Measurements from ENCODE around the gene HIGD2A. TPM values are rescaled to one million over a fixed set of nuclear protein-coding genes. Genes with fewer than 3 reads are reported as not detected.

Gene HIGD2A
- total RNA-seq, 2 donors from 2014 or later, result 20.1 to 44.1 TPM

- intact Hi-C loops (cut with DNase I), result no loop called here
- ATAC-seq, result no peak
- DNase-seq, result peak in 1 of 4 donors; percentile 22
- H3K27me3 ChIP-seq, result no peaks in the 10 kb centered on the region
- no peaks in the 10 kb centered on the region for H3K36me3 ChIP-seq (replicated peaks in 1 of 2; ENCODE audit: insufficient read depth in 1 of 2, low read depth in 2 of 2)
- no peak for TF ChIP-seq POLR2A (IDR thresholded peaks at IDR 0.05)
- TF ChIP-seq, protein P1, sequence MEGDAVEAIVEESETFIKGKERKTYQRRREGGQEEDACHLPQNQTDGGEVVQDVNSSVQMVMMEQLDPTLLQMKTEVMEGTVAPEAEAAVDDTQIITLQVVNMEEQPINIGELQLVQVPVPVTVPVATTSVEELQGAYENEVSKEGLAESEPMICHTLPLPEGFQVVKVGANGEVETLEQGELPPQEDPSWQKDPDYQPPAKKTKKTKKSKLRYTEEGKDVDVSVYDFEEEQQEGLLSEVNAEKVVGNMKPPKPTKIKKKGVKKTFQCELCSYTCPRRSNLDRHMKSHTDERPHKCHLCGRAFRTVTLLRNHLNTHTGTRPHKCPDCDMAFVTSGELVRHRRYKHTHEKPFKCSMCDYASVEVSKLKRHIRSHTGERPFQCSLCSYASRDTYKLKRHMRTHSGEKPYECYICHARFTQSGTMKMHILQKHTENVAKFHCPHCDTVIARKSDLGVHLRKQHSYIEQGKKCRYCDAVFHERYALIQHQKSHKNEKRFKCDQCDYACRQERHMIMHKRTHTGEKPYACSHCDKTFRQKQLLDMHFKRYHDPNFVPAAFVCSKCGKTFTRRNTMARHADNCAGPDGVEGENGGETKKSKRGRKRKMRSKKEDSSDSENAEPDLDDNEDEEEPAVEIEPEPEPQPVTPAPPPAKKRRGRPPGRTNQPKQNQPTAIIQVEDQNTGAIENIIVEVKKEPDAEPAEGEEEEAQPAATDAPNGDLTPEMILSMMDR (IDR thresholded peaks at IDR 0.05), result no peak
- H3K4me1 ChIP-seq, result no peaks in the 10 kb centered on the region
- H3K4me3 ChIP-seq, result no peak overlapping the region
- H3K9me3 ChIP-seq, result no peaks in the 10 kb centered on the region
- WGBS, 2 donors, result 71 to 82% methylated on average over 7 of the region's 7 CpGs
- H3K27ac ChIP-seq, result no peak overlapping the region
Measured at GRCh38 chr5:176373100-176373818, 15.3 kb upstream of the HIGD2A start.

- Histone ChIP-seq H3K27ac (no peak overlapping the region), H3K9me3 (no peaks in the 10 kb centered on the region), H3K4me1 (no peaks in the 10 kb centered on the region), H3K36me3 (replicated peaks in 1 of 2; ENCODE audit: insufficient read depth in 1 of 2, low read depth in 2 of 2) (peaks cover 0 to 13% of the 10 kb centered on the region in 2 donors), H3K4me3 (no peak overlapping the region), H3K27me3 (no peaks in the 10 kb centered on the region)
- whole genome bisulfite sequencing, 2 donors, result 71 to 78% methylated on average over 3 of the region's 3 CpGs
- intact Hi-C loops (cut with DNase I), result no loop called here
- TF ChIP-seq POLR2A (IDR thresholded peaks at IDR 0.05), result no peak
- TF ChIP-seq, protein P1 (IDR thresholded peaks at IDR 0.05), result no peak
- ATAC-seq (no peak), DNase-seq (no peak)
Measured at GRCh38 chr5:176379881-176380280, 8.7 kb upstream of the HIGD2A start.

DNA sequence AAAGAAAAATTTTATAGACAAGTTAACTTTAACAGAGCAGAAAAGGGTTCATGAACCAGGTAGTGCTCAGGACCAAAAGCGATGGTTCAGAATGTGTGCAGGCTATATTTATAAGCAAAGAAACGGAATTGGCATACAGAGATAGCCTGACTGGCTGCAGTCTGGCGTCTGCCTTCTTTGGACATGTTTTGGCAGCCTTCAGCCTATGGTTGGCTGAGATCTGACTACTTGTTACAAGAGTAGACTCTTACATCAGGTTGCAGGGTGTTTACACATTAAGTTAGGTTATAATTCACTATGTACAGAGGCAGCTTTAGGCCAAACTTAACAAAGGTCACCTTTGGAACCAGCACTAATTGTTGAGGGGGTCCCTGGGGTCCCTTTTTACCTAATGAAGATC is 7.1 kb upstream of the HIGD2A start:
- H3K36me3 ChIP-seq (replicated peaks in 1 of 2; ENCODE audit: insufficient read depth in 1 of 2, low read depth in 2 of 2), result peaks cover 0 to 15% of the 10 kb centered on the region in 2 donors
- H3K4me1 ChIP-seq, result peaks cover under 1% of the 10 kb centered on the region
- H3K9me3 ChIP-seq, result no peaks in the 10 kb centered on the region
- no peaks in the 10 kb centered on the region for H3K27me3 ChIP-seq
- no peak overlapping the region for H3K27ac ChIP-seq
- intact Hi-C loops (cut with DNase I), result no loop called here
- ATAC-seq (no peak), DNase-seq (no peak)
- no peak for TF ChIP-seq POLR2A (IDR thresholded peaks at IDR 0.05)
- TF ChIP-seq, protein P1 (IDR thresholded peaks at IDR 0.05), result no peak
- WGBS, 2 donors, result 70 to 84% methylated on average over 3 of the region's 3 CpGs
- H3K4me3 ChIP-seq, result no peak overlapping the region

DNA sequence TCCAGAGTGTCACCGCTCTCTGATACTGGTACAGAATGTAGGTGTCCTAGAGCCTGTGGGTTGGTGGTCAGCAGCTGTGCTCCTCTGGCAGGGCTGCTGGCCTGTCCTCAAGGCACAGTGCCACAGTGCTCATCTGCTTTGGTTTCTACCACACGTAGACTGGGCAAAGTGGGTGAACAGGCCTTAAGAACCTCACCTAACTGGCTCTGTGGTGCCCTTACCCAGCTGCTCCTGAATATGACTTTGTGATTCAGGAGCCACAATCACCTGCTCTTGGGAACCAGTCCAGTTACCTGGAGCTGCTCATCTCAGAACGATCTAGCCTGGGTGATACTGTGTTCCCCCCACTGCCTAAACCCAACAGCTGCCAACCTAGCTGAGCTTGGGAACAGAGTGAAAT is 6.6 kb upstream of the HIGD2A start:
- ATAC-seq, result no peak
- no peak overlapping the region for H3K27ac ChIP-seq
- WGBS, 2 donors, result 73 to 74% methylated on average over 2 to 3 of the region's 3 CpGs

More for the DNA sequence above, 6.6 kb upstream of the HIGD2A start:
- intact Hi-C loops (cut with DNase I), result no loop called here
- Histone ChIP-seq H3K36me3 (replicated peaks in 1 of 2; ENCODE audit: insufficient read depth in 1 of 2, low read depth in 2 of 2) (peaks cover 0 to 15% of the 10 kb centered on the region in 2 donors), H3K9me3 (no peaks in the 10 kb centered on the region), H3K4me1 (peaks cover 6% of the 10 kb centered on the region), H3K4me3 (no peak overlapping the region), H3K27me3 (no peaks in the 10 kb centered on the region)
- no peak for DNase-seq
- TF ChIP-seq POLR2A (IDR thresholded peaks at IDR 0.05), result no peak
- TF ChIP-seq, protein P1 (IDR thresholded peaks at IDR 0.05), result no peak

Measured in body of pancreas (tissue), 4 donors.